Endothelial cell of umbilical vein (primary cell): ENCODE results near the gene P3H2. TPM values are rescaled to one million over a fixed set of nuclear protein-coding genes. Genes with fewer than 3 reads are reported as not detected.
A peak's percentile ranks its signal among the peaks of the same experiment; 100 is the strongest.

Experiments
- BruUV-seq: library from RNA; stranded (reverse); fragments of 400-500 nt; replicated peaks from 2 replicates; lab custom pipeline; 2021; lab: Mats Ljungman, UMichigan
- CTCF ChIA-PET: fragments of 300-600, 350-600 bp; sonication (Branson Sonifier 250); formaldehyde crosslinking; loops from one replicate; lab custom pipeline; 2021; ENCODE audit warnings: antibody characterized with exemption, inconsistent platforms; lab: Charles Lee
- POLR2A ChIA-PET: fragments of 300-600, 350-600 bp; sonication (Branson Sonifier 250); formaldehyde crosslinking; loops from one replicate; lab custom pipeline; 2021; ENCODE audit warnings: antibody characterized with exemption, inconsistent platforms; lab: Charles Lee
- DNase-seq: peaks from one replicate; pipeline ENCODE4 v3.0.0-alpha.2; 2011; ENCODE audit warnings: low read depth, low spot score
- FAIRE-seq: peaks from 2 replicates; lab custom pipeline; 2011; peaks lifted over from hg19 to GRCh38; lab: Jason Lieb, UNC
- H2AFZ ChIP-seq: 2 replicates; pipeline ENCODE4 v1.6.0; 2012; ENCODE audit warnings: low read depth, low read length, control low read depth, inconsistent platforms
- H3K27ac ChIP-seq: 2 replicates; pipeline ENCODE4 v1.5.1; 2011; ENCODE audit warnings: low read depth, mild to moderate bottlenecking, control low read depth, low read length, moderate library complexity; ENCODE audit not compliant: insufficient read depth
- H3K27me3 ChIP-seq, 2 experiments: 2 replicates each; pipeline versions ENCODE4 v1.6.0 to v1.6.1; 2011; ENCODE audit warnings: low read length in 2 of 2, mixed read lengths in 1 of 2; ENCODE audit not compliant: control insufficient read depth in 2 of 2, insufficient read depth in 2 of 2
- H3K36me3 ChIP-seq, 2 experiments: 2 replicates in 1 of 2; 3 replicates in 1 of 2; pipeline ENCODE4 v1.5.1; 2011; ENCODE audit warnings: low read length in 2 of 2, mild to moderate bottlenecking in 1 of 2, moderate library complexity in 1 of 2; ENCODE audit not compliant: control insufficient read depth in 2 of 2, insufficient read depth in 2 of 2; ENCODE audit errors: extremely low read depth in 1 of 2
- H3K4me1 ChIP-seq: 3 replicates; pipeline ENCODE4 v1.5.1; 2011; ENCODE audit warnings: mild to moderate bottlenecking, low read length; ENCODE audit not compliant: control insufficient read depth, insufficient read depth; ENCODE audit errors: extremely low read depth
- H3K4me2 ChIP-seq: 2 replicates; pipeline ENCODE4 v1.6.1; 2011; ENCODE audit warnings: low read length, control low read depth, mixed read lengths; ENCODE audit not compliant: insufficient read depth
- H3K4me3 ChIP-seq, 3 experiments: fragments of 200-600 bp in 1 of 3; sonication (generic), shearing (Covaris generic) in 1 of 3; replicated peaks in 1 of 3; 2 replicates each; pipeline ENCODE4 v1.5.1; 2011 to 2016; ENCODE audit warnings: control low read depth in 3 of 3, low read length in 3 of 3, mild to moderate bottlenecking in 2 of 3, inconsistent platforms in 1 of 3, low read depth in 1 of 3, moderate library complexity in 1 of 3; ENCODE audit not compliant: insufficient read depth in 1 of 3
- H3K79me2 ChIP-seq: 2 replicates; pipeline ENCODE4 v1.6.0; 2012; ENCODE audit warnings: low read length, inconsistent platforms; ENCODE audit not compliant: control insufficient read depth, insufficient read depth
- H3K9ac ChIP-seq: replicated peaks from 2 replicates; pipeline ENCODE3; 2011; ENCODE audit warnings: low read length, control low read depth; ENCODE audit not compliant: insufficient read depth; ENCODE audit errors: extremely low read depth
- H3K9me1 ChIP-seq: replicated peaks from 3 replicates; pipeline ENCODE4 v1.6.0; 2011; ENCODE audit warnings: mild to moderate bottlenecking, low read length; ENCODE audit not compliant: control insufficient read depth, insufficient read depth; ENCODE audit errors: extremely low read depth
- H3K9me3 ChIP-seq: replicated peaks from 2 replicates; pipeline ENCODE4 v1.5.1; 2012; ENCODE audit warnings: low read length, inconsistent platforms; ENCODE audit not compliant: control insufficient read depth, insufficient read depth
- H4K20me1 ChIP-seq: replicated peaks from 2 replicates; pipeline ENCODE3; 2011; ENCODE audit warnings: mild to moderate bottlenecking, low read length; ENCODE audit not compliant: control insufficient read depth, insufficient read depth; ENCODE audit errors: extremely low read depth
- EZH2 ChIP-seq: IDR thresholded peaks from 2 replicates; pipeline ENCODE4 v1.6.1; 2012; ENCODE audit warnings: borderline replicate concordance, low read depth, mild to moderate bottlenecking, moderate library complexity, low read length, inconsistent platforms; ENCODE audit not compliant: severe bottlenecking
- FOS ChIP-seq: IDR thresholded peaks from 2 replicates; pipeline ENCODE4 v1.6.1; 2011; ENCODE audit warnings: mild to moderate bottlenecking, low read length, moderate library complexity, borderline replicate concordance; ENCODE audit not compliant: insufficient read depth
- GATA2 ChIP-seq: IDR thresholded peaks from 2 replicates; pipeline ENCODE4 v1.7.0; 2011; ENCODE audit warnings: low read depth, mild to moderate bottlenecking, moderate library complexity, mixed read lengths, low read length; ENCODE audit not compliant: insufficient read length, insufficient read depth
- JUN ChIP-seq: IDR thresholded peaks from 2 replicates; pipeline ENCODE4 v1.6.1; 2011; ENCODE audit warnings: borderline replicate concordance, low read depth; ENCODE audit not compliant: insufficient read length, insufficient read depth
- POLR2AphosphoS5 ChIP-seq: IDR thresholded peaks from 2 replicates; pipeline ENCODE4 v1.6.1; 2012; ENCODE audit warnings: low read depth, mild to moderate bottlenecking, control low read depth, low read length, moderate library complexity; ENCODE audit not compliant: insufficient read depth
- dilution Hi-C: fragments of 300-500 bp; cut with MboI; formaldehyde crosslinking; loops from one replicate; pipeline ENCODE4 v1.15.0; 2019; ENCODE audit warnings: low sequenced_read_pairs; ENCODE audit not compliant: extremely low pct_ligation_motif_present
- intact Hi-C: fragments of 100-400 bp; cut with micrococcal nuclease; formaldehyde crosslinking; loops from one replicate; pipeline ENCODE4 v1.10.0; 2022
- polyA plus RNA-seq, 4 experiments: library from polyadenylated mRNA; depleted of rRNA in 3 of 4; stranded (reverse) in 3 of 4; unstranded in 1 of 4; fragments of >200 nt; gene quantifications; 2 replicates each; pipeline versions ENCODE4 v1.2.1 to v1.2.3, GENCODE V29; 2011 to 2012; ENCODE audit warnings: missing spikeins in 1 of 4
- total RNA-seq: library from RNA; stranded (reverse); gene quantifications from 2 replicates; pipeline ENCODE4 v1.2.3, GENCODE V29; 2021

The P3H2 gene
- total and polyA plus RNA-seq, 2 donors (not counting 3 experiments of a cell fraction or from before 2014, with no cell fraction given) = 6.6 to 6.8 TPM

GRCh38 chr3:189937302-189938127 lies 183.2 kb downstream of the P3H2 start:
- intact Hi-C loops (loop anchor here (1.0 to 5.0 kb wide), 2 partner anchors 29 to 145 kb away; no protein-coding TSS in a partner anchor), dilution Hi-C loops (no loop called here)
- Histone ChIP-seq H3K27me3 (no peaks in the 10 kb centered on the region), H3K36me3 (no peaks in the 10 kb centered on the region), H3K4me2 (no peak overlapping the region), H3K9ac (peak overlapping the region; percentile 30), H3K4me3 (no peak overlapping the region), H3K9me1 (no peaks in the 10 kb centered on the region), H3K4me1 (peaks cover 16% of the 10 kb centered on the region), H2AFZ (peak overlapping the region; percentile 30), H3K79me2 (no peaks in the 10 kb centered on the region), H3K9me3 (no peaks in the 10 kb centered on the region), H4K20me1 (no peaks in the 10 kb centered on the region), H3K27ac (peak overlapping the region; percentile 57)
- FAIRE-seq = peak; percentile 85
- TF ChIP-seq JUN = peak; percentile 59
- no peak for TF ChIP-seq EZH2
- TF ChIP-seq POLR2AphosphoS5 = peak; percentile 73
- peak; percentile 96 for TF ChIP-seq FOS
- peak; percentile 79 for TF ChIP-seq GATA2
- TSS peak; percentile 94 for BruUV-seq
- POLR2A ChIA-PET = no interaction called here
- DNase-seq = peak; percentile 88
- CTCF ChIA-PET = interaction anchor here (1.2 to 5.8 kb wide), 4 partner anchors 10 to 113 kb away, joined by 3 to 44 read pairs (median 4); no protein-coding TSS in a partner anchor
